K562 (cell line): Measurements from ENCODE around the gene ACTN4. TPM values are rescaled to one million over a fixed set of nuclear protein-coding genes. Genes with fewer than 3 reads are reported as not detected.

ENCODE experiments used
- ATAC-seq: fragments of 200-7000 bp; cut with Tn5 transposase; 3 replicates; pipeline ENCODE4 v1.9.1; 2020; ENCODE audit warnings: moderate library complexity
- BruUV-seq: library from RNA; stranded (reverse); fragments of 400-500 nt; replicated peaks from 2 replicates; lab custom pipeline; 2021; lab: Mats Ljungman, UMichigan
- CTCF ChIA-PET: fragments of 300-600 bp; formaldehyde crosslinking; extraction: SDS; loops from one replicate; lab custom pipeline; 2021; ENCODE audit warnings: low intra/inter-chr PET ratio; lab: Yijun Ruan, JAX
- POLR2A ChIA-PET: fragments of 300-600, 350-650 bp; sonication (Branson Sonifier 250); formaldehyde crosslinking; extraction: SDS; loops from one replicate; lab custom pipeline; 2021; ENCODE audit warnings: antibody characterized with exemption, inconsistent platforms; lab: Yijun Ruan, JAX
- DNase-seq, 4 experiments: peaks; one replicate each; pipeline versions ENCODE4 v3.0.0 to v3.0.0-alpha.2; 2011 to 2018; ENCODE audit warnings: low spot score in 3 of 4, mixed read lengths in 3 of 4; ENCODE audit errors: extremely low read depth in 1 of 4
- FAIRE-seq: peaks from 2 replicates; lab custom pipeline; 2011; peaks lifted over from hg19 to GRCh38; lab: Jason Lieb, UNC
- H2AFZ ChIP-seq: 2 replicates; pipeline ENCODE4 v1.6.0; 2011; ENCODE audit warnings: low read depth, low read length, control low read depth, inconsistent platforms
- H3K27ac ChIP-seq: fragments of 200-600 bp; 3 replicates; pipeline ENCODE4 v1.8.0; 2011; ENCODE audit warnings: low read depth, mild to moderate bottlenecking, control low read depth, inconsistent platforms, low read length, moderate library complexity, mixed read lengths; ENCODE audit errors: extremely low read depth
- H3K27me3 ChIP-seq, 2 experiments: fragments of 300-600 bp in 1 of 2; 2 replicates in 1 of 2; 3 replicates in 1 of 2; pipeline versions ENCODE4 v1.6.0 to v1.8.0; 2011; ENCODE audit warnings: inconsistent platforms in 2 of 2, low read length in 2 of 2, mild to moderate bottlenecking in 1 of 2, mixed read lengths in 1 of 2, moderate library complexity in 1 of 2; ENCODE audit not compliant: control insufficient read depth in 2 of 2, insufficient read depth in 2 of 2
- H3K36me3 ChIP-seq: fragments of 300-600 bp; 3 replicates; pipeline ENCODE4 v1.8.0; 2011; ENCODE audit warnings: mild to moderate bottlenecking, low read length, inconsistent platforms; ENCODE audit not compliant: control insufficient read depth, insufficient read depth
- H3K4me1 ChIP-seq, 2 experiments: fragments of 200-600 bp in 1 of 2; replicated peaks in 1 of 2; 2 replicates in 1 of 2; 3 replicates in 1 of 2; pipeline versions ENCODE4 v1.5.1 to v1.8.0; 2011; ENCODE audit warnings: inconsistent platforms in 2 of 2, low read length in 2 of 2, mild to moderate bottlenecking in 1 of 2, mixed read lengths in 1 of 2, moderate library complexity in 1 of 2; ENCODE audit not compliant: control insufficient read depth in 2 of 2, insufficient read depth in 2 of 2
- H3K4me2 ChIP-seq: 2 replicates; pipeline ENCODE4 v1.6.1; 2011; ENCODE audit warnings: low read length, control low read depth, inconsistent platforms, mixed read lengths; ENCODE audit not compliant: insufficient read depth
- H3K4me3 ChIP-seq: fragments of 200-600 bp; sonication (generic), shearing (Covaris generic); 2 replicates; pipeline ENCODE4 v1.5.1; 2016; ENCODE audit warnings: control low read depth, inconsistent platforms
- H3K79me2 ChIP-seq: fragments of 200-600 bp; 3 replicates; pipeline ENCODE4 v1.8.0; 2011; ENCODE audit warnings: low read length, inconsistent platforms; ENCODE audit not compliant: control insufficient read depth, insufficient read depth
- H3K9ac ChIP-seq, 2 experiments: 2 replicates each; pipeline versions ENCODE4 v1.6.0 to v1.6.1; 2011; ENCODE audit warnings: low read depth in 2 of 2, low read length in 2 of 2, control low read depth in 1 of 2, inconsistent platforms in 1 of 2, mild to moderate bottlenecking in 1 of 2, mixed read lengths in 1 of 2; ENCODE audit not compliant: insufficient read depth in 1 of 2
- H3K9me1 ChIP-seq: one replicate; pipeline ENCODE4 v1.6.0; 2011; ENCODE audit warnings: inconsistent platforms, mild to moderate bottlenecking, low read length, moderate library complexity; ENCODE audit not compliant: control insufficient read depth, insufficient read depth
- H3K9me3 ChIP-seq: replicated peaks from 2 replicates; pipeline ENCODE4 v1.5.1; 2011; ENCODE audit warnings: low read depth, low read length, inconsistent platforms; ENCODE audit not compliant: control insufficient read depth, insufficient read depth
- H4K20me1 ChIP-seq: replicated peaks from 2 replicates; pipeline ENCODE4 v1.6.1; 2011; ENCODE audit warnings: low read length, inconsistent platforms, mixed read lengths; ENCODE audit not compliant: control insufficient read depth, insufficient read depth
- FOXK2 ChIP-seq, 2 experiments: fragments of 450-650 bp; IDR thresholded peaks in 1 of 2; conservative IDR thresholded peaks in 1 of 2; 2 replicates each; pipeline ENCODE4 v1.6.1; 2016; ENCODE audit warnings: low read depth in 2 of 2, mild to moderate bottlenecking in 1 of 2
- HNRNPL ChIP-seq: fragments of 200-400 bp; formaldehyde crosslinking; IDR thresholded peaks from 2 replicates; pipeline ENCODE4 v1.6.1; 2017; ENCODE audit warnings: low read depth, mild to moderate bottlenecking, low read length
- IFI16 ChIP-seq: fragments of 250-450 bp; sonication (Bioruptor Pico); IDR thresholded peaks from 2 replicates; pipeline ENCODE4 v2.1.2; 2022; ENCODE audit warnings: mild to moderate bottlenecking, inconsistent platforms
- KDM2B ChIP-seq: fragments of 250-450 bp; sonication (Bioruptor Pico); IDR thresholded peaks from 2 replicates; pipeline ENCODE4 v1.8.0; 2021; ENCODE audit warnings: mild to moderate bottlenecking, moderate library complexity
- MXI1 ChIP-seq: IDR thresholded peaks from 2 replicates; pipeline ENCODE4 v1.6.1; 2011; ENCODE audit warnings: low read depth, mild to moderate bottlenecking, improper control_type of control experiment, low read length
- NCOA4 ChIP-seq: fragments of 450-650 bp; IDR thresholded peaks from 2 replicates; pipeline ENCODE4 v1.6.1; 2018; ENCODE audit warnings: mild to moderate bottlenecking; ENCODE audit not compliant: partially characterized antibody
- NFIX ChIP-seq: fragments of 250-450 bp; sonication (Bioruptor Pico); IDR thresholded peaks from 2 replicates; pipeline ENCODE4 v1.4.0; 2020; ENCODE audit warnings: low read depth, mild to moderate bottlenecking, moderate library complexity
- POLR2G ChIP-seq: fragments of 200-400 bp; formaldehyde crosslinking; IDR thresholded peaks from 2 replicates; pipeline ENCODE4 v1.6.1; 2017; ENCODE audit warnings: low read depth, mild to moderate bottlenecking, antibody characterized with exemption, low read length, moderate library complexity
- RBM22 ChIP-seq: fragments of 200-400 bp; formaldehyde crosslinking; IDR thresholded peaks from 2 replicates; pipeline ENCODE4 v1.6.1; 2018; ENCODE audit warnings: low read length, low read depth; ENCODE audit not compliant: poor library complexity, severe bottlenecking
- SREBF1 ChIP-seq: fragments of 150-350 bp; IDR thresholded peaks from 2 replicates; pipeline ENCODE4 v1.6.1; 2014; ENCODE audit warnings: antibody characterized with exemption, low read depth, low read length, borderline replicate concordance
- YBX1 ChIP-seq: fragments of 450-650 bp; IDR thresholded peaks from 2 replicates; pipeline ENCODE4 v1.7.1; 2016; ENCODE audit warnings: mild to moderate bottlenecking
- ZNF224 ChIP-seq: sonication (generic); formaldehyde crosslinking; IDR thresholded peaks from 2 replicates; pipeline ENCODE4 v1.8.0; 2022; ENCODE audit warnings: mild to moderate bottlenecking, missing genetic modification reagents
- ZNF282 ChIP-seq: sonication (generic); formaldehyde crosslinking; IDR thresholded peaks from 2 replicates; pipeline ENCODE4 v1.8.1; 2023; ENCODE audit warnings: missing genetic modification reagents
- ZNF740 ChIP-seq, 3 experiments: fragments of 200-800 bp in 1 of 3; sonication (Bioruptor generic) in 1 of 3; sonication (generic) in 1 of 3; formaldehyde crosslinking in 1 of 3; IDR thresholded peaks; 2 replicates each; pipeline versions ENCODE4 v1.6.1 to v1.8.0; 2016 to 2022; ENCODE audit warnings: mild to moderate bottlenecking in 2 of 3, missing compliant biosample characterization in 2 of 3, missing genetic modification characterization in 2 of 3, missing genetic modification reagents in 1 of 3
- ZNF79 ChIP-seq: fragments of 250-450 bp; sonication (Bioruptor Pico); IDR thresholded peaks from 2 replicates; pipeline ENCODE4 v1.4.0; 2020; ENCODE audit warnings: low read depth, mild to moderate bottlenecking, moderate library complexity
- WGBS: fragments of 100-300 bp; shearing (Covaris generic); methylation state at CpG from one replicate; pipeline ENCODE4 v1.1.6; 2016; ENCODE audit warnings: low coverage, mixed read lengths; ENCODE audit not compliant: insufficient coverage; ENCODE audit errors: missing lambda C conversion rate; 5-methylcytosine and 5-hydroxymethylcytosine counted together
- in situ Hi-C: fragments of 300-500 bp; cut with MboI; formaldehyde crosslinking; loops from 4 replicates; pipeline ENCODE4 v1.15.0; 2018; ENCODE audit warnings: inconsistent platforms, mixed read lengths
- intact Hi-C: fragments of 100-400 bp; cut with micrococcal nuclease; formaldehyde crosslinking; loops from 2 replicates; pipeline ENCODE4 v1.14.2; 2022
- polyA plus RNA-seq, 8 experiments: library from polyadenylated mRNA; depleted of rRNA in 4 of 8; stranded (reverse) in 5 of 8; unstranded in 3 of 8; fragments of >200 nt; fragmentation: Nextera tagmentation in 2 of 8; fragmentation: Illumina TruSeq in 1 of 8; extraction: Ambion mirVana in 2 of 8; extraction: Trizol in 1 of 8; gene quantifications; 2 replicates each; pipeline versions ENCODE4 v1.2.1 to v1.2.3, GENCODE V29; 2011 to 2014; ENCODE audit warnings: inconsistent platforms in 1 of 8, missing spikeins in 1 of 8
- total RNA-seq, 7 experiments: library from RNA; depleted of rRNA in 6 of 7; stranded (reverse); fragments of >200 nt in 6 of 7; fragmentation: Illumina TruSeq in 2 of 7; extraction: Trizol in 2 of 7; gene quantifications; 2 replicates each; pipeline versions ENCODE4 v1.2.1 to v1.2.3, GENCODE V29; 2011 to 2021; ENCODE audit warnings: low replicate concordance in 1 of 7
- TF ChIP-seq, protein P1 (sequence below), 2 experiments: fragments of 450-650 bp in 1 of 2; sonication (generic) in 1 of 2; formaldehyde crosslinking; conservative IDR thresholded peaks; 2 replicates each; pipeline versions ENCODE4 v1.4.0 to v1.8.1; 2020 to 2022; ENCODE audit warnings: mild to moderate bottlenecking in 1 of 2, missing genetic modification reagents in 1 of 2

ACTN4 gene
- total and polyA plus RNA-seq, 9 of the 15 experiments (the other 6 are each of a cell fraction or from before 2014, with no cell fraction given), result 3.1 to 385 (median 125) TPM

- Histone ChIP-seq H3K9me1 (no peaks in the 10 kb centered on the region), H3K79me2 (0 out of 3 replicates have a peak, but pooled peaks cover 2% of the 10 kb centered on the region), H3K36me3 (peaks cover 99% of the 10 kb centered on the region; the same call in 2 of the 3 replicates), H3K27me3 (no peaks in the 10 kb centered on the region), H3K9me3 (no peaks in the 10 kb centered on the region), H3K4me1 (peaks cover 0 to 10% of the 10 kb centered on the region in 2 experiments; a peak in 1 of 5 replicates), H4K20me1 (peaks cover 8% of the 10 kb centered on the region), H3K27ac (no peak overlapping the region), H2AFZ (no peak overlapping the region), H3K4me3 (no peak overlapping the region), H3K9ac (peak overlapping the region in 1 of 2 experiments; percentile 67; a peak in 2 of 4 replicates), H3K4me2 (no peak overlapping the region)
- TF ChIP-seq NCOA4 (no peak), ZNF79 (CRISPR knock-in tag) (no peak), RBM22 (peak; percentile 35), SREBF1 (no peak), ZNF740 (CRISPR knock-in tag; IDR thresholded peaks at IDR 0.05) (no peak), ZNF740 (tag; IDR thresholded peaks at IDR 0.05) (no peak), ZNF224 (CRISPR knock-in tag) (no peak), FOXK2 (conservative IDR thresholded peaks at IDR 0.05 in 1 of 2, IDR thresholded peaks at IDR 0.05 in 1 of 2; ENCODE audit: low read depth in 2 of 2) (no peak), MXI1 (no peak), NFIX (no peak), KDM2B (CRISPR knock-in tag) (no peak), IFI16 (CRISPR knock-in tag) (no peak), HNRNPL (no peak), YBX1 (no peak), POLR2G (peak; percentile 57), ZNF282 (CRISPR knock-in tag) (no peak)
- TF ChIP-seq, protein P1, sequence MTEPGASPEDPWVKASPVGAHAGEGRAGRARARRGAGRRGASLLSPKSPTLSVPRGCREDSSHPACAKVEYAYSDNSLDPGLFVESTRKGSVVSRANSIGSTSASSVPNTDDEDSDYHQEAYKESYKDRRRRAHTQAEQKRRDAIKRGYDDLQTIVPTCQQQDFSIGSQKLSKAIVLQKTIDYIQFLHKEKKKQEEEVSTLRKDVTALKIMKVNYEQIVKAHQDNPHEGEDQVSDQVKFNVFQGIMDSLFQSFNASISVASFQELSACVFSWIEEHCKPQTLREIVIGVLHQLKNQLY (CRISPR knock-in tag; conservative IDR thresholded peaks at IDR 0.05), result no peak
- FAIRE-seq, result no peak
- CTCF ChIA-PET, result no interaction called here
- intact Hi-C loops, result no loop called here
- BruUV-seq, result no TSS peak
- ATAC-seq, result no peak
- no peak for DNase-seq
- in situ Hi-C loops, result no loop called here
- WGBS, result 95% methylated on average over 22 of the region's 22 CpGs
- POLR2A ChIA-PET, result no interaction called here
Observed at GRCh38 chr19:38705197-38706019, 58.0 kb downstream of the ACTN4 start.
